22Rv1 (cell line): ENCODE results near the gene PNPLA5.
A peak's percentile ranks its signal among the peaks of the same experiment; 100 is the strongest.

Source experiments
- H3K27ac ChIP-seq: fragments of 450-650 bp; 2 replicates; pipeline ENCODE4 v1.5.1; 2017
- ZFX ChIP-seq: fragments of 450-650 bp; IDR thresholded peaks from 2 replicates; pipeline ENCODE4 v1.6.1; 2017; ENCODE audit warnings: antibody characterized with exemption, borderline replicate concordance
- TF ChIP-seq, protein P1 (sequence below): fragments of 450-650 bp; IDR thresholded peaks from 2 replicates; pipeline ENCODE4 v1.5.1; 2017; ENCODE audit warnings: mild to moderate bottlenecking

PNPLA5 gene

DNA sequence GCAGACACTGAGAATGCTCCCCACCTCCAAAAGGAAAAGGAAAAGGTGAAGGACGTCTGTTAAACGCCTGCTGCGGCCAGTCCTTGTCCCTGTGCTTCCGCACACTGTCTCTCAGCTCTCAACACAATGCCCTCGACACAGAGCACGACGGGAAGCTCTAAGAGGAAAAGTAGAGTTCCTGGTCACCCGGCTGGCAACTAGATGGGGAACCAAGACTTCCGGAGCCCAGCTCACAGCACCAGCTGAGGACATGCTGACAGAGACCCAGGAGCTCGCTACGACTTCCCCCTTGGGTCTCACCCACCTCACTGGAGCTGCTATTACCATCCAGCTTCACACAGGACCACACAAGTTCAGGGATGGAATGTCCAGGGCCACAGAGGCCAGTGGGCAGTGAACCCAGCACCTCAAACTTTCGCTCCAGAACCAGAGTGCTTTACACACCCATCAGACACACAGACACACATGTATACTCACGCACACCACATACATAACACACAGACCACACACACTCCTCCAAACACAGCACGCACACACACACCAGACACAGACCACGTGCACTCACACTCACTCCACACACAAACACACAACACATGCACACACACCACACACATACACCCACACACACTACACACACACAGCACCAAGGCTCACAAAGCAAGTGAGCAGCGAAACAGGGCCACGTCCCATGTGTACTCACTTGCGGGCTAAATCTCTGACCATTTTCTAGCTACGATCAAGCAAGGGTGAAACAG, 39.1 kb downstream of the PNPLA5 start:
- TF ChIP-seq, protein P1, sequence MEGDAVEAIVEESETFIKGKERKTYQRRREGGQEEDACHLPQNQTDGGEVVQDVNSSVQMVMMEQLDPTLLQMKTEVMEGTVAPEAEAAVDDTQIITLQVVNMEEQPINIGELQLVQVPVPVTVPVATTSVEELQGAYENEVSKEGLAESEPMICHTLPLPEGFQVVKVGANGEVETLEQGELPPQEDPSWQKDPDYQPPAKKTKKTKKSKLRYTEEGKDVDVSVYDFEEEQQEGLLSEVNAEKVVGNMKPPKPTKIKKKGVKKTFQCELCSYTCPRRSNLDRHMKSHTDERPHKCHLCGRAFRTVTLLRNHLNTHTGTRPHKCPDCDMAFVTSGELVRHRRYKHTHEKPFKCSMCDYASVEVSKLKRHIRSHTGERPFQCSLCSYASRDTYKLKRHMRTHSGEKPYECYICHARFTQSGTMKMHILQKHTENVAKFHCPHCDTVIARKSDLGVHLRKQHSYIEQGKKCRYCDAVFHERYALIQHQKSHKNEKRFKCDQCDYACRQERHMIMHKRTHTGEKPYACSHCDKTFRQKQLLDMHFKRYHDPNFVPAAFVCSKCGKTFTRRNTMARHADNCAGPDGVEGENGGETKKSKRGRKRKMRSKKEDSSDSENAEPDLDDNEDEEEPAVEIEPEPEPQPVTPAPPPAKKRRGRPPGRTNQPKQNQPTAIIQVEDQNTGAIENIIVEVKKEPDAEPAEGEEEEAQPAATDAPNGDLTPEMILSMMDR: no peak
- TF ChIP-seq ZFX: no peak
- no peak overlapping the region for H3K27ac ChIP-seq

DNA sequence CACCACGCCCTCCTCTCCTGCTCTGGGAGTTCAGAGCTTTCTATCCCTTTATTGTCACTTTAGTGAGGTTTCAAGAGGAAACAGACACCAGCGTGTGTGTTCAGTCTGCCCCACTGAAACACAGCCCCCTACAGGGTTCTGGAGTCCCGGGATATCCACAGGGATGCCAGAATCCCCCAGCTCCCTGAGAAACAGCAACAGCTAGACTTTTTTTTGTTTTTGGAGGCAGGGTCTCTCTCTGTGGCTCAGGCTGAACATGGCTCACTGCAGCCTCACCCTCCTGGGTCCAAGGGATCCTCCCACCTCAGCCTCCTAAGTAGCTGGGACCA, 39.9 kb downstream of the PNPLA5 start:
- TF ChIP-seq, protein P1: no peak
- no peak for TF ChIP-seq ZFX
- H3K27ac ChIP-seq: no peak overlapping the region

DNA sequence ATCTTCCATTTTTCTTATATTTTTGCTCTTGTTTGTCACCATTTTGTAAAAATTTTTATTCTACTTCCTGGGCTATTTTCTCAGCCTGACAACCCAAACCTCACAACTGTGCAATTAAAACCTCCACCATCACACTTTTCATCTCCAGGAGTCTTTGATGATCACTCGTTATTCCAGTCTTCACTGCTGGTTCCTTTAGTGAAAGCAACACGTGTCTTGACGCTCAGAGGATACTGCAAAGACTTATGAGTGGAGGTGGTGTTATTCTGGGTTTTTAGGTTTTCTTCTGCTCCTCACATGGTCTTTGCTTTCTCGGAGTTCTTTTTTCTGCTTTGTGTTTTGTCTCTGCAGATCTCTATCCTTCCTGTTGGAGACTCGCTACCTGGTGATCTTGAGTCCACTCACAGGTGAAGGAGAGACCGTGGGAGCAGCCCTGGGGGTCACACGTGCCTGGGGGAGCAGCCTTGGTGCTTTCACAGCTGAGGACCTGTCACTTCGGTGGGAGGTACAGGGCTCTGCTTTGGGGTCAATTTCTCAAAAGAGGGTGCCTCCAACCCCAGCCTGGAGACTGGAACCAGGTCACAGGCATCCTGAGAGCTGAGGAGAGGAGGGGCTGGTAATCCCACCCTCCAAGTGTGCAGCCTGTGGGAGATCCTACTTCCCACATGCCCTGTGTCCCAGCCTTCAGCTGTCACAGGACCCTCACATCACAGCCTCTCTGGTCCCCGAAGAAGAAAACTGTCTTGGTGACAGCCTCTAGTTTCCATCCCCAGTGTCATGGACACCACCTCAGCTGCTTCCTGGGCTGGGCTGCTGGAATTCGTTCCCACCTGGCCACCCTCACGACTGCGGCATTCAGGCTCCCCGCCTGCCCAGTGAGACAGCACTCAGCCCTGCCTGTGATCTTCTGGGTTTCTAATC, 40.5 kb downstream of the PNPLA5 start:
- H3K27ac ChIP-seq: no peak overlapping the region
- TF ChIP-seq ZFX: no peak
- TF ChIP-seq, protein P1: no peak

DNA sequence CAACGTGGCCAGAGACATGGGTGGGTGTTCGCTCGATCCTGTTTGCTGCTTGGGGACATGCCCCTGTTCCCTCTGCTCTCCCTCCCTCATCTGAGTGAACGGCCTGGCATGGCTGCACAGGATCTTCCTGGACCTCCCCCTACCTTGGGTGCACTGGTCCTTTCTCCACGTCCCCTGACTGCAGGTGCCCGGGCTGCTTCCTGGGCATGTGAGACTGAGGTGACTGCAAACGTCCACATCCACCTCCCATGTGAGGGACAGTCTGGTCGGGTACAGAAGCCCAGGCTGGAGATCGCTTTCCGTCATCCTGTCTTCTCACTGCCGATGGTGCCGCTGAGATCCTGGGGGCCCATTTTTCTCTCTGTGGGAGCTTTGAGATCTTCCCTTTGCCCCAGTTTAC, 41.3 kb downstream of the PNPLA5 start:
- TF ChIP-seq, protein P1: no peak
- TF ChIP-seq ZFX: no peak
- H3K27ac ChIP-seq: no peak overlapping the region

DNA sequence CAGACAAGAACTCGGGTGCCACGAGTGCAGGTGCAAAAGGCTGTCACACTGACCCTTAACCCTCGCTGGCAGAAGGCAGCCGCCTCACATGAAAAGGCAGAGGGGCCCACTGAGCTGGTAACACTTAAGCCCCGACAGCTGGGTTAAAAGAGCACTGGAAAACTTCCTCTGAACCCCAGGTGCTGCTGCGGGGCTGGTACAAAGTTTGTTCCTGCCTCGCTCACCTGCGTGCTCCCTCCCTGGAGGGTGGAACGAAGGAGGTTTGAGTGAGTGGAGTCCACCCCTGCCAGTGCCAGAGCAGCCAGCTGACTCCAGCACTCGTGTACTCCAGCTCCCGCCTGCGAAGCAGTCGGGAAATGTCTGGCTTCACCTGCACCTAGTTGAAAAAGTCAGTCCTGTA, 42.1 kb downstream of the PNPLA5 start:
- H3K27ac ChIP-seq: no peak overlapping the region
- no peak for TF ChIP-seq ZFX

DNA sequence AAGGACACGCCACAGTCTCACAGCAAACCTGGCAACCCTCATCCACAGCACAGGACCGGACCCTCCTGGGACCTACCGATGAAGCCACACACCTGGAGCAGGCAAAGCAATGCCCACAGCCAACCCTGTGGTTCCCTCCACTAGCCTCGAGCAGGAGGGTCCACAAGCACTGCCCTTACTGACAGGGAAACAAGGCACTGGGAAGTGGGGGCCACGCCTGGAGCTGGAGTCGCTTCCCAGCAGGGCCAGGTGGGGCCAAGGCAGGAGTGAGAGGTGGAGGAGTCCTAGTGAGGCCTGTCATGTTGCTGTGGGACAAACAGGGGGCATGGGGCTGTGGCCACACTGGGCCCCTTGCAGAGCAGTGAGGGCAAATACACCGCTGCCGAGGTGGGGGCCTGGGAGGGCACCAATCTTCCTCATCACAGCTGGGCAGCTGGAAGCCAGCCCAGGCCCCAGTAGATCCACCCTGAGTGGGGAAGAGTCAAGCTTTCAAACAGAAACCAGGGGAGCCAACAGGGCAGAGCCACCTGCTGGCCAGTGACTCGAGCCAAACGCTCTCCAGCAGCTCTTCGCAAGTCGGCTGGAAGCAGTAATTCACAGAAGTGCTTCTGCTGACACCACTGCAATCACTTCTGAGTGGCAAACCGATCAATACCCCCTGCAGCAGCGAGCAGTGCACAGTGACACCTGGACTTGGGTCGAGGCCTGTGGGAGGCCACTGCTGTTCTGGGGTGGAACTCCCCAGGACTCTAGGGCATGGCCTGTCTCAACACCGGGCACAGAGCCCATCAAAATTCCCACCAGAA, 43.2 kb downstream of the PNPLA5 start:
- H3K27ac ChIP-seq: no peak overlapping the region
- TF ChIP-seq ZFX: no peak
- TF ChIP-seq, protein P1: peak; percentile 62

DNA sequence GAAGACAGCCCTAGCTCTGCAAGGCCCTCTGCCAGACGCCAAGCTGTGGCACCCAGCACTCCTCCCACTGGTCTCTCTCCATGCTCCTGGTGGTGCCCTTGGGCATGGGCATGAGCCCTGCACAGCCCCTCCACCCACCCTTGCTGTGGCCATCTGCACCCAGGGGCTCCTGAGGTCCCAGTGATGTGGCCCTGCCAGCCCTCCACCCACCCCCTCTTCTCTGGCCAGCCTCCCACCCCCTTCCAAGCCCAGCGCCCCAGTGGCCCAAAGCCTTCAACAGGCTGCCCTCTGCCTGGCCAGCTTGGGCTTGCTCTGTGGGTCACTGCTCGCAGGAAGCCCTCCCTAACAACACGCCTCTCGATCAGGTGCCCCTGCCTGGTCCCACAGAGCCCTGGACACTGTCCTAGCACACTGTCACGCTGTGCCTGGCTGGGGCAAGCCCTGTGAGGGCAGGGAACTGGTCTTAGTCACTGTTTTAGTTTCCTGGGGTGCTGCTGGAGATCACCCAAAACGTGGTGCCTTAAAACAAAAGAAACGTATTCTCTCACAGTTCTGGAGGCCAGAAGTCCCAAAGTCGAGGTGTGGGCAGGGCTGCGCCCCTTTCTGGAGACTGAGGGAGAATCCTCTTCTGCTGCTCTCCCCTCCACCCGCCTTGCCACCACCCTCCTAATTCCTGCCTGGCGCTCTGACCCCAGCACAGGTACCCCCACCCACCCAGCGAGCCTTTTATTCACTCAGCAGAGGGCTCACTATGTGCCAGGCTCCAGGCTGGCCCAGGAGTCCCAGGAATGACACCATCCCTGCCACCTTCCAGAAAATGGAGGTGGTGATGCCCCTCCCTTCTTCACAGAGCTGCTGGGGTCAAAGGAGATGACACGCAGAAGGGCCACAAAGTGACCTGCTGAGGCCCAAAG, 44.2 kb downstream of the PNPLA5 start:
- TF ChIP-seq ZFX: no peak
- TF ChIP-seq, protein P1: no peak
- no peak overlapping the region for H3K27ac ChIP-seq
